ENCODE measurements around the gene CLDN19. TPM values are rescaled to one million over a fixed set of nuclear protein-coding genes. Genes with fewer than 3 reads are reported as not detected.

Gene CLDN19
- total RNA-seq, 1 experiment from 2014 or later = not detected

- CTCF ChIA-PET = no interaction called here
- H3K27ac ChIP-seq (ENCODE audit: low read depth, low read length, poor library complexity, severe bottlenecking) = no peak overlapping the region
- H3K4me3 ChIP-seq (ENCODE audit: low read depth, low read length, poor library complexity, severe bottlenecking) = no peak overlapping the region
- peaks cover 11% of the 10 kb centered on the region for H3K36me3 ChIP-seq (ENCODE audit: insufficient read depth, low read length, poor library complexity, severe bottlenecking)
- intact Hi-C loops (cut with micrococcal nuclease; ENCODE audit: unreplicated experiment) = loop anchor here (10.0 kb wide), 1 partner anchor 155 kb away; no protein-coding TSS in a partner anchor
- TF ChIP-seq CTCF (conservative IDR thresholded peaks at IDR 0.05; ENCODE audit: low read depth, low read length) (no peak), EZH2 (IDR thresholded peaks at IDR 0.05; ENCODE audit: borderline replicate concordance, low read depth, low read length, poor library complexity, severe bottlenecking) (no peak)
- POLR2A ChIA-PET (ENCODE audit: low non-redundant PET) = no interaction called here
- no peaks in the 10 kb centered on the region for H3K9me3 ChIP-seq (ENCODE audit: low read depth, low read length, poor library complexity, severe bottlenecking)
- no TSS peak for BruUV-seq (replicated peaks)
- H3K4me1 ChIP-seq (ENCODE audit: insufficient read depth, low read length, poor library complexity, severe bottlenecking) = peaks cover 12% of the 10 kb centered on the region
- DNase-seq (ENCODE audit: low spot score) = no peak
- no peaks in the 10 kb centered on the region for H3K27me3 ChIP-seq (replicated peaks; ENCODE audit: insufficient read depth, low read depth, low read length, poor library complexity)
These were observed 29.8 kb upstream of the CLDN19 start for GRCh38 chr1:42769811-42770210.

GRCh38 chr1:42768172-42768571 lies 28.1 kb upstream of the CLDN19 start:
- ChIA-PET CTCF (no interaction called here), POLR2A (ENCODE audit: low non-redundant PET) (no interaction called here)
- Histone ChIP-seq H3K9me3 (ENCODE audit: low read depth, low read length, poor library complexity, severe bottlenecking) (no peaks in the 10 kb centered on the region), H3K27me3 (replicated peaks; ENCODE audit: insufficient read depth, low read depth, low read length, poor library complexity) (no peaks in the 10 kb centered on the region), H3K27ac (ENCODE audit: low read depth, low read length, poor library complexity, severe bottlenecking) (no peak overlapping the region), H3K4me1 (ENCODE audit: insufficient read depth, low read length, poor library complexity, severe bottlenecking) (peaks cover 17% of the 10 kb centered on the region), H3K4me3 (ENCODE audit: low read depth, low read length, poor library complexity, severe bottlenecking) (peak overlapping the region; percentile 83), H3K36me3 (ENCODE audit: insufficient read depth, low read length, poor library complexity, severe bottlenecking) (peaks cover 3% of the 10 kb centered on the region)
- no peak for TF ChIP-seq EZH2 (IDR thresholded peaks at IDR 0.05; ENCODE audit: borderline replicate concordance, low read depth, low read length, poor library complexity, severe bottlenecking)
- no peak for DNase-seq (ENCODE audit: low spot score)
- BruUV-seq (replicated peaks) = TSS peak; percentile 60
- intact Hi-C loops (cut with micrococcal nuclease; ENCODE audit: unreplicated experiment) = no loop called here

GRCh38 chr1:42767510-42768000 lies 27.5 kb upstream of the CLDN19 start:
- ChIA-PET CTCF (interaction anchor here (2.2 kb wide), 1 partner anchor 306 kb away, joined by 11 read pairs; no protein-coding TSS in a partner anchor), POLR2A (ENCODE audit: low non-redundant PET) (no interaction called here)
- intact Hi-C loops (cut with micrococcal nuclease; ENCODE audit: unreplicated experiment) = no loop called here
- Histone ChIP-seq H3K27ac (ENCODE audit: low read depth, low read length, poor library complexity, severe bottlenecking) (peak overlapping the region; percentile 89), H3K27me3 (replicated peaks; ENCODE audit: insufficient read depth, low read depth, low read length, poor library complexity) (no peaks in the 10 kb centered on the region), H3K4me1 (ENCODE audit: insufficient read depth, low read length, poor library complexity, severe bottlenecking) (peaks cover 17% of the 10 kb centered on the region), H3K9me3 (ENCODE audit: low read depth, low read length, poor library complexity, severe bottlenecking) (no peaks in the 10 kb centered on the region), H3K4me3 (ENCODE audit: low read depth, low read length, poor library complexity, severe bottlenecking) (peak overlapping the region; percentile 83), H3K36me3 (ENCODE audit: insufficient read depth, low read length, poor library complexity, severe bottlenecking) (peaks cover under 1% of the 10 kb centered on the region)
- DNase-seq (ENCODE audit: low spot score) = no peak
- BruUV-seq (replicated peaks) = no TSS peak
- TF ChIP-seq CTCF (conservative IDR thresholded peaks at IDR 0.05; ENCODE audit: low read depth, low read length) = no peak
- TF ChIP-seq EZH2 (IDR thresholded peaks at IDR 0.05; ENCODE audit: borderline replicate concordance, low read depth, low read length, poor library complexity, severe bottlenecking) = no peak
